Measurements from ENCODE around the gene MAPRE2.

The MAPRE2 gene

GRCh38 chr18:35038881-35039491 is 2.2 kb upstream of the MAPRE2 start:
- DNase-seq: no peak

GRCh38 chr18:35040638-35040987 is 600 bp upstream of the MAPRE2 start:
- DNase-seq: no peak

- no peak for DNase-seq
Measured at GRCh38 chr18:35041815-35042387, 688 bp downstream of the MAPRE2 start.

GRCh38 chr18:35042389-35043071 is 1.3 kb downstream of the MAPRE2 start:
- no peak for DNase-seq

- no peak for DNase-seq
Measured at GRCh38 chr18:35043207-35043606, 2.0 kb downstream of the MAPRE2 start.

- DNase-seq: no peak
Measured at GRCh38 chr18:35045121-35045520, 3.9 kb downstream of the MAPRE2 start.

GRCh38 chr18:35045806-35046205 is 4.6 kb downstream of the MAPRE2 start:
- no peak for DNase-seq

- DNase-seq: no peak
Measured at GRCh38 chr18:35047697-35048292, 6.6 kb downstream of the MAPRE2 start.

GRCh38 chr18:35049111-35050027 is 8.2 kb downstream of the MAPRE2 start:
- DNase-seq: no peak

GRCh38 chr18:35050028-35050546 is 8.9 kb downstream of the MAPRE2 start:
- no peak for DNase-seq

- no peak for DNase-seq
Measured at GRCh38 chr18:35050705-35051195, 9.5 kb downstream of the MAPRE2 start.

GRCh38 chr18:35051641-35052377 is 10.6 kb downstream of the MAPRE2 start:
- no peak for DNase-seq

GRCh38 chr18:35054401-35054800 is 13.2 kb downstream of the MAPRE2 start:
- no peak for DNase-seq

GRCh38 chr18:35055105-35055504 is 13.9 kb downstream of the MAPRE2 start:
- DNase-seq: no peak

GRCh38 chr18:35055726-35056125 is 14.5 kb downstream of the MAPRE2 start:
- no peak for DNase-seq

GRCh38 chr18:35059280-35059927 is 18.2 kb downstream of the MAPRE2 start:
- DNase-seq: no peak

GRCh38 chr18:35060122-35060815 is 19.1 kb downstream of the MAPRE2 start:
- no peak for DNase-seq

- no peak for DNase-seq
Measured at GRCh38 chr18:35061336-35061735, 20.1 kb downstream of the MAPRE2 start.

GRCh38 chr18:35061804-35062203 is 20.6 kb downstream of the MAPRE2 start:
- no peak for DNase-seq

GRCh38 chr18:35062408-35062807 is 21.2 kb downstream of the MAPRE2 start:
- no peak for DNase-seq

All from NCI-H774 (cell line).